HepG2 (cell line): ENCODE data around the gene VCPKMT. TPM values are rescaled to one million over a fixed set of nuclear protein-coding genes. Genes with fewer than 3 reads are reported as not detected.

Experiments used
- CBX5 ChIP-seq: sonication (generic); formaldehyde crosslinking; IDR thresholded peaks from 2 replicates; pipeline ENCODE4 v1.4.0; 2020; ENCODE audit warnings: missing genetic modification reagents, borderline replicate concordance
- CHD4 ChIP-seq: fragments of 200-600 bp; sonication (generic); IDR thresholded peaks from 2 replicates; pipeline ENCODE4 v1.7.0; 2017; ENCODE audit warnings: mild to moderate bottlenecking, low read length, borderline replicate concordance
- ETV5 ChIP-seq: IDR thresholded peaks from 2 replicates; pipeline ENCODE4 v1.6.1; 2018; ENCODE audit warnings: missing biosample characterization, missing genetic modification reagents, inconsistent platforms, borderline replicate concordance
- KAT2B ChIP-seq: fragments of 150-350 bp; IDR thresholded peaks from 2 replicates; pipeline ENCODE4 v1.6.1; 2014; ENCODE audit warnings: low read depth, low read length, borderline replicate concordance
- KAT8 ChIP-seq: IDR thresholded peaks from 2 replicates; pipeline ENCODE4 v1.6.1; 2016; ENCODE audit warnings: missing genetic modification reagents, missing compliant biosample characterization
- SAP130 ChIP-seq: IDR thresholded peaks from 2 replicates; pipeline ENCODE4 v1.6.1; 2016; ENCODE audit warnings: low read depth
- SRY ChIP-seq: sonication (generic); formaldehyde crosslinking; IDR thresholded peaks from 2 replicates; pipeline ENCODE4 v1.8.0; 2022; ENCODE audit warnings: mild to moderate bottlenecking, missing genetic modification reagents
- TMF1 ChIP-seq: sonication (generic); formaldehyde crosslinking; IDR thresholded peaks from 2 replicates; pipeline ENCODE4 v1.8.1; 2022; ENCODE audit warnings: low read depth, missing genetic modification reagents
- ZBTB34 ChIP-seq: sonication (generic); formaldehyde crosslinking; IDR thresholded peaks from 2 replicates; pipeline ENCODE4 v1.8.0; 2022; ENCODE audit warnings: mild to moderate bottlenecking, missing genetic modification reagents
- ZBTB49 ChIP-seq: sonication (generic); formaldehyde crosslinking; IDR thresholded peaks from 2 replicates; pipeline ENCODE4 v1.4.0; 2020; ENCODE audit warnings: missing genetic modification reagents, borderline replicate concordance
- ZEB1 ChIP-seq: IDR thresholded peaks from 2 replicates; pipeline ENCODE4 v1.6.1; 2012; ENCODE audit warnings: mild to moderate bottlenecking, low read depth, inconsistent platforms; ENCODE audit not compliant: insufficient replicate concordance
- ZFX ChIP-seq: sonication (generic); formaldehyde crosslinking; IDR thresholded peaks from 2 replicates; pipeline ENCODE4 v1.4.0; 2020; ENCODE audit warnings: mild to moderate bottlenecking, low read depth, missing genetic modification reagents, moderate library complexity
- ZFY ChIP-seq: sonication (generic); formaldehyde crosslinking; IDR thresholded peaks from 2 replicates; pipeline ENCODE4 v1.4.0; 2020; ENCODE audit warnings: missing genetic modification reagents
- ZNF414 ChIP-seq: sonication (generic); formaldehyde crosslinking; IDR thresholded peaks from 2 replicates; pipeline ENCODE4 v1.5.0; 2020; ENCODE audit warnings: missing genetic modification reagents
- ZNF484 ChIP-seq: sonication (generic); formaldehyde crosslinking; IDR thresholded peaks from 2 replicates; pipeline ENCODE4 v1.5.1; 2020; ENCODE audit warnings: mild to moderate bottlenecking, low read depth, missing genetic modification reagents, borderline replicate concordance
- ZNF580 ChIP-seq: IDR thresholded peaks from 2 replicates; pipeline ENCODE4 v1.6.1; 2016; ENCODE audit warnings: low read depth, borderline replicate concordance
- ZNF768 ChIP-seq: sonication (generic); formaldehyde crosslinking; IDR thresholded peaks from 2 replicates; pipeline ENCODE4 v1.4.0; 2020; ENCODE audit warnings: missing genetic modification reagents
- ZNF775 ChIP-seq: sonication (generic); formaldehyde crosslinking; IDR thresholded peaks from 2 replicates; pipeline ENCODE4 v1.4.0; 2020; ENCODE audit warnings: missing genetic modification reagents, mild to moderate bottlenecking, moderate library complexity, borderline replicate concordance
- ZNF790 ChIP-seq: sonication (generic); formaldehyde crosslinking; IDR thresholded peaks from 2 replicates; pipeline ENCODE4 v1.8.0; 2022; ENCODE audit warnings: missing genetic modification reagents, mild to moderate bottlenecking, borderline replicate concordance
- ZSCAN25 ChIP-seq: sonication (generic); formaldehyde crosslinking; IDR thresholded peaks from 2 replicates; pipeline ENCODE4 v1.8.0; 2022; ENCODE audit warnings: mild to moderate bottlenecking, missing genetic modification reagents
- polyA plus RNA-seq, 8 experiments: library from polyadenylated mRNA; depleted of rRNA in 3 of 8; stranded (reverse) in 7 of 8; unstranded in 1 of 8; fragments of >200 nt; fragmentation: Illumina TruSeq in 4 of 8; extraction: Trizol in 4 of 8; gene quantifications; 2 replicates each; pipeline versions ENCODE4 v1.2.1 to v1.2.3, GENCODE V29; 2011 to 2016; ENCODE audit warnings: low read depth in 4 of 8, missing spikeins in 1 of 8, mixed read lengths in 1 of 8; ENCODE audit not compliant: insufficient read depth in 1 of 8
- total RNA-seq, 5 experiments: library from RNA; depleted of rRNA; stranded (reverse); fragments of >200 nt; fragmentation: Illumina TruSeq; extraction: Trizol; gene quantifications; 2 replicates each; pipeline ENCODE4 v1.2.3, GENCODE V29; 2016; ENCODE audit warnings: low read depth in 1 of 5
- TF ChIP-seq, protein P1 (sequence below): sonication (generic); formaldehyde crosslinking; conservative IDR thresholded peaks from 2 replicates; pipeline ENCODE4 v1.4.0; 2020; ENCODE audit warnings: missing genetic modification reagents
- TF ChIP-seq, protein P2 (sequence below): sonication (generic); formaldehyde crosslinking; IDR thresholded peaks from 2 replicates; pipeline ENCODE4 v1.5.1; 2020; ENCODE audit warnings: missing genetic modification reagents, mild to moderate bottlenecking, borderline replicate concordance

VCPKMT gene
- total and polyA plus RNA-seq, 2 of the 13 experiments (the other 11 are each of a cell fraction or from before 2014, with no cell fraction given): 3.9 to 5.4 TPM

GRCh38 chr14:50061664-50062437, 54.5 kb downstream of the VCPKMT start (continued):
- TF ChIP-seq ZBTB49 (CRISPR knock-in tag): no peak
- TF ChIP-seq ZNF790 (CRISPR knock-in tag): 0 out of 2 replicates have a peak, but pooled peaks have one; percentile 47
- TF ChIP-seq SRY (CRISPR knock-in tag): peak; percentile 32; the same call in 1 of the 2 replicates
- peak; percentile 26 for TF ChIP-seq KAT8
- no peak for TF ChIP-seq ZEB1
- TF ChIP-seq ZNF484: no peak
- 0 out of 2 replicates have a peak, but pooled peaks have one; percentile 19 for TF ChIP-seq ZSCAN25 (CRISPR knock-in tag)
- TF ChIP-seq, protein P1, sequence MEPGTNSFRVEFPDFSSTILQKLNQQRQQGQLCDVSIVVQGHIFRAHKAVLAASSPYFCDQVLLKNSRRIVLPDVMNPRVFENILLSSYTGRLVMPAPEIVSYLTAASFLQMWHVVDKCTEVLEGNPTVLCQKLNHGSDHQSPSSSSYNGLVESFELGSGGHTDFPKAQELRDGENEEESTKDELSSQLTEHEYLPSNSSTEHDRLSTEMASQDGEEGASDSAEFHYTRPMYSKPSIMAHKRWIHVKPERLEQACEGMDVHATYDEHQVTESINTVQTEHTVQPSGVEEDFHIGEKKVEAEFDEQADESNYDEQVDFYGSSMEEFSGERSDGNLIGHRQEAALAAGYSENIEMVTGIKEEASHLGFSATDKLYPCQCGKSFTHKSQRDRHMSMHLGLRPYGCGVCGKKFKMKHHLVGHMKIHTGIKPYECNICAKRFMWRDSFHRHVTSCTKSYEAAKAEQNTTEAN: peak; percentile 45; the same call in 1 of the 2 replicates
- TF ChIP-seq SAP130 (CRISPR knock-in tag): peak; percentile 71; the same call in 1 of the 2 replicates
- TF ChIP-seq, protein P2, sequence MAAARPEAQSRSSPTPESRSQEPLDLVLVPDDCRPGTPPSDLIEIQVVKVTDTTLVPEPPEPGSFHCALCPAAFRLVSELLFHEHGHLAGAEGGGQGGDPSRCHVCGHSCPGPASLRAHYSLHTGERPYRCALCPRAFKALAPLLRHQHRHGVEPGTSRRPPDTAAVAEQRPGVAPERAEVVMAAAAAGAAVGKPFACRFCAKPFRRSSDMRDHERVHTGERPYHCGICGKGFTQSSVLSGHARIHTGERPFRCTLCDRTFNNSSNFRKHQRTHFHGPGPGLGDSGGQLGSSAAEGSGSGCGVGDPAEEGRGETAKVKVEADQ (CRISPR knock-in tag): 0 out of 2 replicates have a peak, but pooled peaks have one; percentile 49
- TF ChIP-seq CBX5 (CRISPR knock-in tag): no peak
- TF ChIP-seq ETV5: peak; percentile 68; the same call in 1 of the 2 replicates
- TF ChIP-seq ZFY (CRISPR knock-in tag): peak; percentile 7; the same call in 1 of the 2 replicates
- peak; percentile 85 for TF ChIP-seq ZFX (CRISPR knock-in tag)
- 0 out of 2 replicates have a peak, but pooled peaks have one; percentile 17 for TF ChIP-seq CHD4
- TF ChIP-seq TMF1: no peak
- TF ChIP-seq ZNF768 (CRISPR knock-in tag): peak; percentile 53; the same call in 1 of the 2 replicates
- TF ChIP-seq ZNF414 (CRISPR knock-in tag): no peak
- 0 out of 2 replicates have a peak, but pooled peaks have one; percentile 40 for TF ChIP-seq ZNF775
- no peak for TF ChIP-seq KAT2B
- TF ChIP-seq ZBTB34 (CRISPR knock-in tag): no peak
- TF ChIP-seq ZNF580 (CRISPR knock-in tag): peak; percentile 14; the same call in 1 of the 2 replicates
